GM12878 (cell line): Measurements from ENCODE around the gene ZNF100. TPM values are rescaled to one million over a fixed set of nuclear protein-coding genes. Genes with fewer than 3 reads are reported as not detected.

Experiments
- ATAC-seq: fragments of 200-7000 bp; cut with Tn5 transposase; 3 replicates; pipeline ENCODE4 v1.9.1; 2020; ENCODE audit warnings: mild to moderate bottlenecking, moderate library complexity
- BruUV-seq: library from RNA; stranded (reverse); fragments of 400-500 nt; replicated peaks from 2 replicates; lab custom pipeline; 2021; lab: Mats Ljungman, UMichigan
- CTCF ChIA-PET: fragments of 300-600 bp; sonication (Branson Sonifier 250); formaldehyde crosslinking; extraction: SDS; loops from one replicate; lab custom pipeline; 2021; ENCODE audit warnings: inconsistent platforms; lab: Yijun Ruan, JAX
- POLR2A ChIA-PET: fragments of 350-600 bp; formaldehyde crosslinking; extraction: SDS; loops from one replicate; lab custom pipeline; 2021; ENCODE audit warnings: inconsistent platforms; lab: Charles Lee
- RAD21 ChIA-PET: fragments of 300-600 bp; sonication (Branson Sonifier 250); formaldehyde crosslinking; loops from one replicate; lab custom pipeline; 2023; ENCODE audit warnings: antibody characterized with exemption; ENCODE audit not compliant: unreplicated experiment; lab: Charles Lee
- SMC1A ChIA-PET: fragments of 300-600 bp; sonication (Branson Sonifier 250); formaldehyde crosslinking; loops from one replicate; lab custom pipeline; 2023; ENCODE audit not compliant: unreplicated experiment, uncharacterized antibody; lab: Charles Lee
- DNase-seq: peaks from one replicate; pipeline ENCODE4 v3.0.0-alpha.2; 2011; ENCODE audit warnings: low read depth, low spot score
- FAIRE-seq: peaks from 3 replicates; lab custom pipeline; 2011; peaks lifted over from hg19 to GRCh38; lab: Jason Lieb, UNC
- H2AFZ ChIP-seq: 2 replicates; pipeline ENCODE4 v1.6.0; 2011; ENCODE audit warnings: low read depth, low read length, control low read depth; ENCODE audit not compliant: control insufficient read depth
- H3K27ac ChIP-seq: 2 replicates; pipeline ENCODE4 v1.5.1; 2011; ENCODE audit warnings: control low read depth; ENCODE audit not compliant: control insufficient read depth, insufficient read depth
- H3K27me3 ChIP-seq, 2 experiments: replicated peaks in 1 of 2; 2 replicates each; pipeline versions ENCODE4 v1.6.0 to v1.6.1; 2011; ENCODE audit warnings: low read length in 1 of 2; ENCODE audit not compliant: control insufficient read depth in 2 of 2, insufficient read depth in 2 of 2
- H3K36me3 ChIP-seq, 2 experiments: 2 replicates each; pipeline ENCODE4 v1.5.1; 2011; ENCODE audit warnings: low read length in 1 of 2; ENCODE audit not compliant: control insufficient read depth in 2 of 2, insufficient read depth in 2 of 2
- H3K4me1 ChIP-seq: 2 replicates; pipeline ENCODE4 v1.6.1; 2011; ENCODE audit warnings: mild to moderate bottlenecking, low read length, moderate library complexity, mixed read lengths; ENCODE audit not compliant: control insufficient read depth, insufficient read depth
- H3K4me2 ChIP-seq: 2 replicates; pipeline ENCODE4 v1.6.0; 2011; ENCODE audit warnings: control low read depth; ENCODE audit not compliant: control insufficient read depth, insufficient read depth
- H3K4me3 ChIP-seq: fragments of 200-600 bp; sonication (generic); 2 replicates; pipeline ENCODE4 v1.5.1; 2016
- H3K79me2 ChIP-seq: 2 replicates; pipeline ENCODE4 v1.6.0; 2011; ENCODE audit warnings: low read length; ENCODE audit not compliant: control insufficient read depth, insufficient read depth
- H3K9ac ChIP-seq: 2 replicates; pipeline ENCODE4 v1.8.0; 2011; ENCODE audit warnings: low read length, control low read depth, mixed read lengths; ENCODE audit not compliant: control insufficient read depth, insufficient read depth
- H3K9me3 ChIP-seq: replicated peaks from 3 replicates; pipeline ENCODE4 v1.5.1; 2011; ENCODE audit warnings: mild to moderate bottlenecking, low read length; ENCODE audit not compliant: control insufficient read depth, insufficient read depth
- H4K20me1 ChIP-seq: 2 replicates; pipeline ENCODE4 v1.6.0; 2011; ENCODE audit not compliant: control insufficient read depth, insufficient read depth
- BCLAF1 ChIP-seq: fragments of 450-650 bp; IDR thresholded peaks from 2 replicates; pipeline ENCODE4 v1.6.1; 2017; ENCODE audit warnings: antibody characterized with exemption, mild to moderate bottlenecking, moderate library complexity
- CBX5 ChIP-seq: sonication (generic); IDR thresholded peaks from 2 replicates; pipeline ENCODE4 v1.6.1; 2016; ENCODE audit warnings: low read depth, moderate library complexity, mild to moderate bottlenecking, inconsistent platforms
- DPF2 ChIP-seq: fragments of 450-650 bp; IDR thresholded peaks from 2 replicates; pipeline ENCODE4 v1.6.1; 2017; ENCODE audit warnings: mild to moderate bottlenecking
- FOXM1 ChIP-seq: IDR thresholded peaks from 2 replicates; pipeline ENCODE4 v1.6.1; 2012; ENCODE audit warnings: low read depth, mild to moderate bottlenecking, inconsistent platforms, low read length, moderate library complexity
- HSF1 ChIP-seq: fragments of 150-350 bp; IDR thresholded peaks from 2 replicates; pipeline ENCODE4 v1.6.1; 2014; ENCODE audit warnings: mild to moderate bottlenecking, low read depth, low read length
- KAT2A ChIP-seq: conservative IDR thresholded peaks from 2 replicates; pipeline ENCODE4 v1.6.1; 2011; ENCODE audit warnings: low read depth, low read length; ENCODE audit not compliant: control insufficient read depth
- KLF5 ChIP-seq: fragments of 450-650 bp; IDR thresholded peaks from 2 replicates; pipeline ENCODE4 v1.6.1; 2014; ENCODE audit warnings: mild to moderate bottlenecking; ENCODE audit not compliant: partially characterized antibody
- PML ChIP-seq: IDR thresholded peaks from 2 replicates; pipeline ENCODE4 v1.6.1; 2012; ENCODE audit warnings: low read length, inconsistent platforms
- POLR2A ChIP-seq: IDR thresholded peaks from 2 replicates; pipeline ENCODE4 v1.6.1; 2011; ENCODE audit warnings: low read depth, mild to moderate bottlenecking, low read length
- RB1 ChIP-seq: fragments of 450-650 bp; formaldehyde crosslinking; IDR thresholded peaks from 2 replicates; pipeline ENCODE4 v1.6.1; 2017; ENCODE audit warnings: mild to moderate bottlenecking, borderline replicate concordance
- REST ChIP-seq: IDR thresholded peaks from 2 replicates; pipeline ENCODE4 v1.6.1; 2012; ENCODE audit warnings: mild to moderate bottlenecking, low read depth, low read length
- STAT1 ChIP-seq: fragments of 450-650 bp; conservative IDR thresholded peaks from 2 replicates; pipeline ENCODE4 v1.6.1; 2014; ENCODE audit warnings: antibody characterized with exemption, mild to moderate bottlenecking
- ZNF217 ChIP-seq: fragments of 450-650 bp; IDR thresholded peaks from 2 replicates; pipeline ENCODE4 v1.6.1; 2017; ENCODE audit warnings: antibody characterized with exemption, mild to moderate bottlenecking
- ZNF687 ChIP-seq: fragments of 450-650 bp; IDR thresholded peaks from 2 replicates; pipeline ENCODE4 v1.6.1; 2017; ENCODE audit warnings: mild to moderate bottlenecking, moderate library complexity
- WGBS: methylation state at CpG from one replicate; pipeline ENCODE4 v1.1.6; 2016; ENCODE audit warnings: low lambda C conversion rate; ENCODE audit not compliant: insufficient replicate concordance, insufficient coverage; ENCODE audit errors: missing lambda C conversion rate; 5-methylcytosine and 5-hydroxymethylcytosine counted together
- in situ Hi-C: fragments of 300-500 bp; cut with MboI; formaldehyde crosslinking; loops from 9 replicates; pipeline ENCODE4 v1.14.3; 2018; ENCODE audit warnings: mixed read lengths
- intact Hi-C: fragments of 100-400 bp; cut with micrococcal nuclease; formaldehyde crosslinking; loops from one replicate; pipeline ENCODE4 v1.14.2; 2022; ENCODE audit not compliant: unreplicated experiment
- polyA plus RNA-seq, 11 experiments: library from polyadenylated mRNA; depleted of rRNA in 4 of 11; unstranded in 6 of 11; stranded (reverse) in 5 of 11; fragments of >200 nt; fragmentation: Nextera tagmentation in 4 of 11; fragmentation: Illumina TruSeq in 1 of 11; extraction: Ambion mirVana in 4 of 11; extraction: Trizol in 1 of 11; gene quantifications; 1 replicate in 1 of 11; 2 replicates in 10 of 11; pipeline versions ENCODE4 v1.2.1 to v1.2.3, GENCODE V29; 2011 to 2016; ENCODE audit warnings: inconsistent platforms in 2 of 11, missing spikeins in 2 of 11, low read depth in 1 of 11
- total RNA-seq, 4 experiments: library from RNA; depleted of rRNA in 3 of 4; stranded (reverse); fragments of >200 nt in 3 of 4; fragmentation: Illumina TruSeq in 1 of 4; extraction: Trizol in 1 of 4; gene quantifications; 2 replicates each; pipeline versions ENCODE4 v1.2.1 to v1.2.3, GENCODE V29; 2013 to 2021

The ZNF100 gene
- total and polyA plus RNA-seq, 10 of the 15 experiments (the other 5 are each of a cell fraction or from before 2014, with no cell fraction given) = 3.0 to 18.2 (median 9.4) TPM

- ChIA-PET CTCF (interaction anchor here (0.7 kb wide), 1 partner anchor 44 kb away, joined by 4 read pairs; no protein-coding TSS in a partner anchor), RAD21 (no interaction called here), SMC1A (interaction anchor here (0.6 kb wide), 1 partner anchor 14 kb away, joined by 3 read pairs; no protein-coding TSS in a partner anchor), POLR2A (no interaction called here)
- H3K9ac ChIP-seq = no peak overlapping the region
- no peaks in the 10 kb centered on the region for H3K27me3 ChIP-seq
- H3K4me1 ChIP-seq = no peaks in the 10 kb centered on the region
- in situ Hi-C loops (no loop called here), intact Hi-C loops (no loop called here)
- H3K27ac ChIP-seq = no peak overlapping the region
- H3K36me3 ChIP-seq = no peaks in the 10 kb centered on the region
- no peaks in the 10 kb centered on the region for H3K79me2 ChIP-seq
- DNase-seq (no peak), FAIRE-seq (no peak), ATAC-seq (no peak)
- H4K20me1 ChIP-seq = no peaks in the 10 kb centered on the region
- H3K4me2 ChIP-seq = no peak overlapping the region
- no TSS peak for BruUV-seq
- WGBS = 40% methylated on average over 3 of the region's 3 CpGs
- no peak overlapping the region for H2AFZ ChIP-seq
- no peaks in the 10 kb centered on the region; the same call in 2 of the 3 replicates for H3K9me3 ChIP-seq
- H3K4me3 ChIP-seq = no peak overlapping the region
- TF ChIP-seq KLF5 (no peak), ZNF687 (no peak), ZNF217 (no peak), HSF1 (no peak), STAT1 (no peak), PML (no peak), DPF2 (no peak), RB1 (no peak), POLR2A (no peak), KAT2A (no peak), REST (no peak), FOXM1 (no peak), CBX5 (no peak), BCLAF1 (no peak)
Measured at GRCh38 chr19:21699197-21699596, 68.2 kb downstream of the ZNF100 start.
